ENCODE measurements around the gene C22orf23. TPM values are rescaled to one million over a fixed set of nuclear protein-coding genes. Genes with fewer than 3 reads are reported as not detected.

C22orf23 gene
- polyA plus RNA-seq, 1 of the 3 experiments (the other 2 are of a cell fraction): 0.33 TPM

GRCh38 chr22:37999236-37999635 lies 45.8 kb upstream of the C22orf23 start:
- H3K9me2 ChIP-seq: no peaks in the 10 kb centered on the region
- ChIA-PET CTCF (no interaction called here), POLR2A (no interaction called here)
- H3K4me3 ChIP-seq (ENCODE audit: low read depth in 2 of 2, low read length in 1 of 2): no peak overlapping the region
- no peak overlapping the region for H2AFZ ChIP-seq (ENCODE audit: low read depth)
- DNase-seq: no peak
- H3F3A ChIP-seq (replicated peaks; ENCODE audit: insufficient read depth): no peaks in the 10 kb centered on the region
- H3K4me2 ChIP-seq: no peak overlapping the region
- H3K9ac ChIP-seq: no peak overlapping the region
- no peak for TF ChIP-seq ELF1 (IDR thresholded peaks at IDR 0.05)
- TF ChIP-seq RFX5 (IDR thresholded peaks at IDR 0.05; ENCODE audit: low read length): no peak
- no peak for TF ChIP-seq CHD2 (IDR thresholded peaks at IDR 0.05; ENCODE audit: low read length, partially characterized antibody)
- no peak for TF ChIP-seq USF1 (IDR thresholded peaks at IDR 0.05; ENCODE audit: borderline replicate concordance, low read depth)
- H3K27me3 ChIP-seq (ENCODE audit: insufficient read depth): no peaks in the 10 kb centered on the region
- no peaks in the 10 kb centered on the region for H3K36me3 ChIP-seq (replicated peaks in 1 of 2; ENCODE audit: control insufficient read depth in 1 of 2, insufficient read depth in 2 of 2, low read length in 1 of 2)
- no peaks in the 10 kb centered on the region for H3K79me2 ChIP-seq (ENCODE audit: insufficient read depth)
- no peaks in the 10 kb centered on the region for H3K9me3 ChIP-seq
- no peaks in the 10 kb centered on the region for H4K20me1 ChIP-seq (ENCODE audit: insufficient read depth)
- no peak overlapping the region for H3K27ac ChIP-seq (ENCODE audit: low read depth in 2 of 2, low read length in 1 of 2)
- WGBS (ENCODE audit: low lambda C conversion rate): 100% methylated on average over 1 of the region's 10 CpGs
- no peaks in the 10 kb centered on the region; a peak in 1 of 4 replicates for H3K4me1 ChIP-seq (ENCODE audit: control insufficient read depth in 1 of 2, insufficient read depth in 2 of 2, low read depth in 1 of 2, low read length in 1 of 2)

DNA sequence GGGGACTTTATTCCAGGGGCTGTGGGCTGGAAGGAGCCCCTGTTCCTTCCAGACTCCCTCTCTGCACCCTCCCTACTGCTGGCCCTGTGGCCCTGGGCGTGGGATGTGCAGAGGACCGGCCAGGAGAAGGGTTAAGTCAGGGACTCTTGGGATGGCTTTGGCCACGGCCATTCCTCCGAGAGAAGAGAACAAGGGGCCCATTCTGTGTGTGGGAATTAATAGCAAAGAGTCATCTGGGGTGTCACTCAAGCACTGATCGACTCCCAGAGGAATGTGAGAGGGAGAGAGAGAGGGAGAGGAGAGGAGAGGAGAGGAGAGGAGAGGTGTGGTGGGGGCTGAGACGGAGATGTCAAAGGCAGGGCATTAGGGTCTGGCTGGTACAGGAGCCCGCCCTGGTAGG lies 45.1 kb upstream of the C22orf23 start:
- H3K4me3 ChIP-seq (ENCODE audit: low read depth in 2 of 2, low read length in 1 of 2): no peak overlapping the region
- H3K27me3 ChIP-seq (ENCODE audit: insufficient read depth): no peaks in the 10 kb centered on the region
- no peak for DNase-seq
- H3K4me2 ChIP-seq: no peak overlapping the region
- no peaks in the 10 kb centered on the region for H3K79me2 ChIP-seq (ENCODE audit: insufficient read depth)
- H3K4me1 ChIP-seq (ENCODE audit: control insufficient read depth in 1 of 2, insufficient read depth in 2 of 2, low read depth in 1 of 2, low read length in 1 of 2): no peaks in the 10 kb centered on the region; a peak in 1 of 4 replicates
- no peak overlapping the region for H3K9ac ChIP-seq
- no peak overlapping the region for H3K27ac ChIP-seq (ENCODE audit: low read depth in 2 of 2, low read length in 1 of 2)
- no peak for TF ChIP-seq ELF1 (IDR thresholded peaks at IDR 0.05)
- no peak for TF ChIP-seq NRF1 (IDR thresholded peaks at IDR 0.05; ENCODE audit: low read depth, low read length)
- no peak for TF ChIP-seq TAF1 (IDR thresholded peaks at IDR 0.05; ENCODE audit: borderline replicate concordance, low read depth, low read length)
- no peak for TF ChIP-seq PBX3 (IDR thresholded peaks at IDR 0.05)
- TF ChIP-seq CHD2 (IDR thresholded peaks at IDR 0.05; ENCODE audit: low read length, partially characterized antibody): no peak
- no peak for TF ChIP-seq YY1 (IDR thresholded peaks at IDR 0.05; ENCODE audit: low read depth)
- no peak for TF ChIP-seq TCF12 (IDR thresholded peaks at IDR 0.05)
- TF ChIP-seq SMC3 (IDR thresholded peaks at IDR 0.05; ENCODE audit: low read depth, low read length): no peak
- no peak for TF ChIP-seq CTCF (IDR thresholded peaks at IDR 0.05)
- no peak for TF ChIP-seq EP300 (IDR thresholded peaks at IDR 0.05; ENCODE audit: borderline replicate concordance in 1 of 2, low read depth in 1 of 2, low read length in 1 of 2)
- POLR2A ChIA-PET: no interaction called here
- CTCF ChIA-PET: no interaction called here
- no peak overlapping the region for H2AFZ ChIP-seq (ENCODE audit: low read depth)
- H3K36me3 ChIP-seq (replicated peaks in 1 of 2; ENCODE audit: control insufficient read depth in 1 of 2, insufficient read depth in 2 of 2, low read length in 1 of 2): no peaks in the 10 kb centered on the region
- whole genome bisulfite sequencing (ENCODE audit: low lambda C conversion rate): 74% methylated on average over 5 of the region's 7 CpGs
- H3K9me2 ChIP-seq: no peaks in the 10 kb centered on the region
- H4K20me1 ChIP-seq (ENCODE audit: insufficient read depth): no peaks in the 10 kb centered on the region
- no peaks in the 10 kb centered on the region for H3F3A ChIP-seq (replicated peaks; ENCODE audit: insufficient read depth)
- H3K9me3 ChIP-seq: no peaks in the 10 kb centered on the region
